Activated CD4-positive, alpha-beta T cell treated with anti-CD3 and anti-CD28 coated beads, Interleukin-2, amount 50 U/mL, for 1 hour (primary cell): ENCODE data around the gene OR6B2.

Experiments
- DNase-seq: peaks from one replicate; pipeline ENCODE4 v3.0.0-alpha.2; 2020

OR6B2 gene

DNA sequence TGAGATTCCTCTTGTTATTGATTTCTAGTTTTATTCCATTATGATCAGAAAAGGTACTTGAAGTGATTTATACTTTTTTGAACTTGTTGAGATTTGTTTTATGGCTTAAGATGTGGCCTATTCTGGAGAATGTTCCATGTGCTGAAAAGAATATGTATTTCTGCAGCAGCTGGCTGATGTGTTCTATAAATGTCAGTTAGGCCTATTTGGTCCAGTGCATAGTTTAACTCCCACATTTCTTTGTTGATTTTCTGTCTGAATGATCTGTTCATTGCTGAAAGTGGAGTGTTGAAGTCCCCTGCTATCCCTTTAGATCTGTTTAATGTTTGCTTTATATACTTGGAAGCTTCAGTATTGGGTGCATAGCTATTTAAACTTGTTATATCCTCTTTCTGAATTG, 7.1 kb upstream of the OR6B2 start:
- no peak for DNase-seq

DNA sequence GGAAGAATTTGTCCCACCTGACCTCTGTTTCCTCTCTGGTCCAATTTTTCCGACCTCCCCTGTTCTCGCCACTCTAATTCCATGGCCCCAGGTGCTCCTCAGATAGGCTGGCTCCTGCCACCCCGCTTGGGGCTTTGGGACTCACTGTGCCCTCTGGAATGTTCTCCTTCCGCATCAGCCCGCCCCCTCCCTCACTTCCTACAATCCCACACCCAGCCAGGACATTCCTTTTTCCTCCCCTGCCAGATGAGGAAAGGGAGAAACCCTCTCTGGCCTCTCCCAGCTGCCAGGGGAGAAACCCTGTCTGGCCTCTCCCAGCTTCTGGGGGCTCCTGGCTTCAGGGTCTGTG, 3.1 kb upstream of the OR6B2 start:
- DNase-seq: no peak

DNA sequence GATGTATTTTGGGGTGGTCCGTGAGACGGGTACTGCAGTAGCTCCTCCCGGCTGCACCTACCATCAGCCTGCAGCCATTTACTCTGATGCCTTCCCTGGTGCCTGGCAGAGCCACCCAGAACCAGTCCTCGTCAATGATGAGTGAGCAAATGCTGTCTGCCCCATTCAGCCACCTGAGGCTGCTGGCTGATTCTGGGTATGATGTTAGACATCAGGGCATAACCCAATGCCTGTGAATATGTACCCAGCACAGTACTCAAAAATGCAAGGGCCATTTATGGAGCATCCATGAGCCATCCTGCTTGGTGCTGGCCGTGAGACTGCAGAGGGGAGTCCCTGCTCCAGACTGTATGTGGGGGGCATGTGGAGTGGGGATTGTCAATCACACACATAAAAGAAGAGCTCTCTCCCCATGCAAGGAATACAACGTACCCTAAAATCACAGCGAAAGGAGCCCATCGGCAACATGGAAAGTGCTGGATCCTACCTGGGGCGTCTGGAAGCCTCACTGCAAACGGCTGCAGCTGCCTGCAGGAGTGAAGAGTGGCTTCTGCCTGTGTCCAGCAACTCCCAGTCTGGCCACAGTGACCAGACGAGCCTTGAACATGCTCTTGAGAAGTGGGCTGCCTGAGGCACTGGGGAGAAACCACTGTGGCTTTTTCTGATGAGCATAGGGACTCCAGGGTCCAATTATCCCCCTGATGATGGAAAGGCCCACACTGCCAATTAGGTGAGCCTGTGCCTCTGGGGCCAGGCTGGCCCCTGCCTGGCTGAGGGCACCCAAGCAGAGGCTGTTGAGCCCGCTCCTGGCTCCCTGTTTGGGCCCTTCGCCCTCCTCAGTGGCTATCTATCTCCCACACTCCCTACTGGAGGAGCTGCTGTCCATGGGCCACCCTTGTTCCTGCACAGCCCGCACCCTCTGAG, 2.4 kb upstream of the OR6B2 start:
- DNase-seq: no peak

- DNase-seq: peak; percentile 19
Measured at GRCh38 chr2:240024766-240025165, 5.5 kb downstream of the OR6B2 start.

DNA sequence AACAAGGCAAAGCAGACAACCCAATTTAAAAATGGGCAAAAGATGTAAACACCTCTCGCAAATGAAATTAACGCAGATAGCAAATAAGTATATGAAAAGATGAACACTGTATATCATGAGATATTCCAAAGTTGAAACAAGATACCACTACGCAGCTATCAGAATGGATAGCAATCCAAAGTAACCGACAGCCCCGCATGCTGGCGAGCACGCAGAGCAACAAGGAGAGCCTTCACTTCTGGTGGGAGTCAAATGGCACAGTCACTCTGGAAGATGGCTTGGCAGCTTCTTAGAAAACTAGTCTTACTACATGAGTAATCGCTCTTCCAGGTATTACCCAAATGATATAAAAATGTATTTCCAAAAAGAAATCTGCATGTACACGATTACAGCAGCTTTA, 6.4 kb downstream of the OR6B2 start:
- no peak for DNase-seq

- DNase-seq: peak; percentile 67
Measured at GRCh38 chr2:240021488-240022104, 8.6 kb downstream of the OR6B2 start.

DNA sequence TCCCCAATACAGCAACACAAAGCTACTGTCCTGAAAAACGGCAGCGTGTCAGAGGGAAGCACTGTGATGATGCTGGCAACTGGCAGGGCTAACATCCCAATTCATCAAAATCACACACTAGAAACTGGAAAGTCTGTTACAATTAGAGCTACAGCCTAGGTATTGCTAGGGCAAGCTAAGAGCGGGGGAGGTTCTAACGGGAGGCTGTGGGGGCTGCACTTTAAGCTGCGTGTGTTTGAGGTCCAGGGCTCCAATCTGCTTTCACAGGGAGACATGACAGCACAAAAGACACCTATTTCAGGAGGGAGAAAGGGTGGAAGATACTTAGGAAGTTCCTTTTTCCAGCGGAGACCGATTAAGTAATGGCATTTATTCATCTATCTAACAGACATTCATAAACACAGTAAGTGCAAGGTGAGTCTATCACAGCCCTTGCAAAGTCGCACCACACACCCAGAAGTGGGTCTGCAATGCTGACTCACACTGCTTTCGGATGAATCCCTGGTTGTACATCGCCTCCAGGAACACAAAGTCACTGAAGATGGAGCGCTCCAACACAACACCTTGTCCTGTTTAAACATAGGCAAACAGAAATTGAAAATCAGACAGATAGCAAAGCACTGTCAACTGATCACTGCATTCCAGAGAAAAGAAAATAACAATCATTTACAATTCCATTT, 12.0 kb downstream of the OR6B2 start:
- DNase-seq: no peak

DNA sequence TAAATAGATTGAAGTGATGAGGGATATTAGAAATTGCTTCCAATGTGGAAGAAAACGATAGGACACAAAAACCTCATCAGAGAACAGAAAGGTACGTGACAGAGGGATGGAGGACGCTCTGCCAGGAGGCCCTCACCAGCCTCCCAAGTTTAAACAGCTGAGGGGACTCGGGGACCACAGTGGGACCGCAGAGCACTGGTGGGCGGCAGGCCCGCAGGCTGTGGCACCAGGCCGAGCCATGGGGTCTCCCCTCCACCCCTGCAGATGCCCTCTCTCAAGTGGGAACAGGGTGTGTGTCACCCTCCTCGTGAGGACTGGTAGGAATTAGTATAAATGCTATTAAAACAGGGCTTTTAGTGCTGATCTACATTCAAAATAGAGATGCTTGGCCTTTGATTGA, 15.9 kb downstream of the OR6B2 start:
- no peak for DNase-seq

DNA sequence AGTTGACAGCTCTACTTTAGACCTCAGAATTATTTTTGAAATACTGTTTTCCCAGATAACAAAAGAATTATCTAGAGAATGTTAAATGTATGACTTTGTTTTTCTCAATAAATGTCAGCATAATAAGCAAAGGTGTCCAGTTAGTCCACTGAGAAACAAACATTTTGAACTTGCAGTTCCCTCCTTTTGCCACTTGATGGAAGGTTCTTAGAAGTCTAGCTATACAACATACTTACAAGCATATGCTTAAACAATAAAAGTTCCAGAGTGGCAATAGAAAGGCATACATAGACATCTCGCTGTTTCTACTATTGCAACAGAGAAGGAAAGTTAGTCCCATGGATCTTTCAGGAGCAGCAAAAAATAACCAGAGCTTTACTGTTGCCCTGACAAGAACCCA, 16.9 kb downstream of the OR6B2 start:
- DNase-seq: no peak

- DNase-seq: no peak
Measured at GRCh38 chr2:240002983-240003382, 27.2 kb downstream of the OR6B2 start.

DNA sequence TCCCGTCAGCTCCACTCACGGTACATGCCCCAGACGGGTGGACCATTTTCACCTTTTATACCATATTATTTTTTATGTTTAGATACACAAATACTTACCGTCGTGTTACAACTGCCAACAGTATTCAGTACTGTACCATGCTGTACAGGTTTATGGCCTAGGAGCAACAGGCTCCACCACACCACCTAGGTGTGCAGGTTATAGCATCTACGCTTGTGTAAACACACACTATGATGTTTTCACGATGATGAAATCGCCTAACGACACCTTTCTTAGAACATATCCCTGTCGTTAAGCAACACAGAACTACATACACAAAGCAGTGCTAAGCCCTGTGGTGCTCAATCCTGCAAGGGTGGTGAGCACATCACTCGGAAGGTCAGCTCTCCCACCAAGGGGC, 29.6 kb downstream of the OR6B2 start:
- DNase-seq: no peak

DNA sequence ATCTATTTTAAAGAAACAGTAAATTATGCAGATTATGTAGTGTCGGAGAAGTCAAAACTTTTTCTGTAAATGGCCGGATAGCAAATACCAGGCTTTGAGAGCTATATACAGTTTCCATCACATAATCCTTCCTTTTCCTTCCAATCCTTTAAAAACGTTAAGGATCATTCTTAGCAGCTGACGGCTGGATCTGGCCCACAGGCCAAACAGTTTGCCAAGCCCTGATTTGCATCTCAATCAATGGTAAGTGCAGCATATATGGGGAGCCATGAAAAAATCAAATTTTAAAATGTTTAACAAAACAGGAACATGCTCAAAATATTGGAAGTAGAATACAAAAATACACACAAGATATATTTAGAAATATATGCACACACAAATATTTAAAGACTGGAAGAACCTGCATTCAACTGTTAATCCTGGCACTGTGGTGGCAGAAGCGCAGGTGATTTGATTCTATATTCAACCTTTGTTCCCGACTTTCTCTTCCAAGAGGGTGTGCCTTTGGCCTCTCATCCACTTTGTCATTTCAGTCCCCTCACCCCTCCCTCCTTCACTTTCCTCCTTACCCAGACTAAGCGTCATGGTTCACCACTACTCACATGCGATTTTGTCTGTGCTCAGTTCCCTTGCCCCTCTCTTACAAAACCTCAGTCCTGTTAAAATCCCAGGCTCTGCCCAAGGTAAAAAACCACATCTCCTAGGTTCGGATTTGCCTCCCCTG, 32.4 kb downstream of the OR6B2 start:
- no peak for DNase-seq

- DNase-seq: no peak
Measured at GRCh38 chr2:239994086-239994485, 36.1 kb downstream of the OR6B2 start.

- no peak for DNase-seq
Measured at GRCh38 chr2:239993291-239993690, 36.9 kb downstream of the OR6B2 start.

DNA sequence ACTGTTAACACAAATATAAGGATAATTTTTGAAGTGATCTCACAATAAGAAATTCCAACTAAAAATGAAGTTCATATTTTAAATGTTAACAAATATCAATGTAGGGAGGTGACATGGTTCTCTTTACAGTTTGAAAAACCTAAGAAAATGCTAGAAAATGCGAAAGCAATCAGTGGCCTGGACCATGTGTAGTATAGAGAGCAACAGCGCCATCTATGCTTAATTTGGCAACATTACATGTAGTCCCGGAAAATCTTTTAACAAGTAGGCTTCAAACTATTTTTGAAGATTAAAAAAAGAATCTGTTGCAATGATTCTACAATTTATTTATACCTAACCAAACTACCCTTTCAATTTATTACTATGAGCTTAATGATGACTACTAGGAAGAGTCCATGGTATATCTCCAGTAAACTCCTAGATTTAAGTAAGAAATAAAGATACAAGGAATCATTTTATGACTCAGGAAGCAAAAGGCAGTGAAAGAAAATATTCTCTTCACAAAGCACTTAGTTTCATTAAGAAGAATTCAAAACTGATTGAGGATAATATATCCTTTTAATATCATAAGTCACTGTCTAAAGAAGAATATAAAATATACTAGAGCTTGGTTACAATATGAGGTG, 38.4 kb downstream of the OR6B2 start:
- DNase-seq: no peak

GRCh38 chr2:239990966-239991365, 39.3 kb downstream of the OR6B2 start:
- no peak for DNase-seq

GRCh38 chr2:239985356-239985755, 44.9 kb downstream of the OR6B2 start:
- no peak for DNase-seq

DNA sequence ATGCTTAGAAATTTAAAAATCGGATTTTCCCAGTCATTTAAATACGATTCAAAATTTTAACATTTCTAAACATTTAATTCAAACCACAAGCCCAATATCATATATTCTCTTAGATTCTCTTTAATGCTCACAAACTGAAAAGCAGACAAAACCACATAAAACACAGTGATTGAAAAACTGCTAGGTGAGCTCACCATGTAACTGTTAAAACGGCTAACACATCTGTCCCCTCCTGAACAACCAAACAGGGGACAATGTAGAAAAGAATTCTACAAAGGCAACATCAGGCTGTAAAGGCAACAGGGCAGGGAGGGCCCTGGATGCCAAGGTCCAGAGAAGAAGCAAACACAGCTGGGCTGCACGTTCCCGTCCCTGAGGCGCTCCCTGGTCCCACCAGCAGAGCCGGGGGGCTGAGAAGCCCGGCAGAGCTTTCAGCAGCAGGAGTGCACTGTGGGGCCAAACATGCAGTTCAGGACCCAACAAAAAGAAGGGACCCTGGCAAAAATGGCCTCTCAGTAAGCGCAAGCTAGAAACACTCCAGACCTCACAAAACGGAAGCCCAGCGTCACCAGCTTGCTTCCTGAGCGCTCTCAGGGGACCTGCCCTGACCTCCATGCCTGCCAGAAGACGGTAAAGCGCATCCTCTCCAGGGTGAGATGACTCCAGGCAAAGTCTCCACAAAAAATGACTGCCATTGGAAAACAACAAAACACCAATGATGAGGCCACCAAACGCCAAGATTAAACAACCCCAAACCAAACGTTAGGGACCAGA, 45.6 kb downstream of the OR6B2 start:
- DNase-seq: no peak

GRCh38 chr2:239983004-239983778, 47.0 kb downstream of the OR6B2 start:
- DNase-seq: no peak
